Esophagus (tissue), 2 donors: ENCODE measurements around the gene BUD31. TPM values are rescaled to one million over a fixed set of nuclear protein-coding genes. Genes with fewer than 3 reads are reported as not detected.
"Not testable (repeated sequence)": the region's sequence is repeated elsewhere in the genome, so short reads cannot be mapped to it uniquely, and the experiment has no call there.

Experiments
- H3K27ac ChIP-seq, 2 donors: one replicate each; pipeline ENCODE4 v1.5.1; 2013; ENCODE audit warnings: low read depth in 2 of 2, mild to moderate bottlenecking in 2 of 2, inconsistent platforms in 1 of 2, low read length in 1 of 2, moderate library complexity in 1 of 2
- H3K27me3 ChIP-seq, 2 donors: one replicate each; pipeline ENCODE4 v1.6.1; 2013; ENCODE audit warnings: low read length in 2 of 2, control low read depth in 1 of 2, mild to moderate bottlenecking in 1 of 2; ENCODE audit not compliant: insufficient read depth in 2 of 2, control insufficient read depth in 1 of 2
- H3K36me3 ChIP-seq, 2 donors: one replicate each; pipeline ENCODE4 v1.6.1; 2013; ENCODE audit warnings: low read length in 1 of 2; ENCODE audit not compliant: control insufficient read depth in 2 of 2, insufficient read depth in 2 of 2
- H3K4me1 ChIP-seq, 2 donors: one replicate each; pipeline ENCODE4 v1.6.1; 2013; ENCODE audit warnings: low read length in 1 of 2; ENCODE audit not compliant: control insufficient read depth in 2 of 2, insufficient read depth in 2 of 2
- H3K4me3 ChIP-seq, 2 donors: one replicate each; pipeline ENCODE4 v1.5.1; 2013; ENCODE audit warnings: low read length in 2 of 2, mild to moderate bottlenecking in 2 of 2, low read depth in 1 of 2, moderate library complexity in 1 of 2
- H3K9me3 ChIP-seq, 2 donors: one replicate each; pipeline ENCODE4 v1.6.1; 2013; ENCODE audit warnings: mild to moderate bottlenecking in 2 of 2, low read depth in 1 of 2, low read length in 1 of 2, moderate library complexity in 1 of 2; ENCODE audit not compliant: control insufficient read depth in 2 of 2, insufficient read depth in 1 of 2
- WGBS, 2 donors: extraction: QIAGEN DNeasy Blood & Tissue Kit; methylation state at CpG; one replicate each; pipeline ENCODE4 v1.1.7; 2013; 5-methylcytosine and 5-hydroxymethylcytosine counted together
- polyA plus RNA-seq, 2 donors: library from polyadenylated mRNA; stranded (reverse); fragments of 200-250 nt; gene quantifications; one replicate each; pipeline ENCODE4 v1.2.3, GENCODE V29; 2013
- donor health status: healthy with polysubstance abuse.
- donor health status: Bipolar disorder and iron deficiency.

Gene BUD31
- polyA plus RNA-seq, 2 donors: 93.8 to 100 TPM

GRCh38 chr7:99380032-99380822 is 28.5 kb upstream of the BUD31 start:
- 49 to 53% methylated on average over 12 of the region's 12 CpGs for WGBS, 2 donors
- no peaks in the 10 kb centered on the region for H3K9me3 ChIP-seq
- peaks cover 8 to 16% of the 10 kb centered on the region in 2 donors for H3K4me1 ChIP-seq
- no peaks in the 10 kb centered on the region for H3K36me3 ChIP-seq
- no peaks in the 10 kb centered on the region for H3K27me3 ChIP-seq
- H3K27ac ChIP-seq: peak overlapping the region; percentile 71 to 93
- H3K4me3 ChIP-seq: peak overlapping the region in 1 of 2 donors; percentile 20

GRCh38 chr7:99380823-99381663 is 27.7 kb upstream of the BUD31 start:
- Histone ChIP-seq H3K27me3 (no peaks in the 10 kb centered on the region), H3K36me3 (no peaks in the 10 kb centered on the region), H3K9me3 (no peaks in the 10 kb centered on the region), H3K4me1 (peaks cover 8 to 13% of the 10 kb centered on the region in 2 donors), H3K4me3 (no peak overlapping the region), H3K27ac (peak overlapping the region; percentile 71 to 93)
- 55 to 61% methylated on average over 16 of the region's 16 CpGs for WGBS, 2 donors

- peaks cover 8 to 13% of the 10 kb centered on the region in 2 donors for H3K4me1 ChIP-seq
- 62 to 79% methylated on average over 7 of the region's 7 CpGs for WGBS, 2 donors
- H3K36me3 ChIP-seq: no peaks in the 10 kb centered on the region
- H3K4me3 ChIP-seq: no peak overlapping the region
- no peaks in the 10 kb centered on the region for H3K27me3 ChIP-seq
- H3K27ac ChIP-seq: no peak overlapping the region
- no peaks in the 10 kb centered on the region for H3K9me3 ChIP-seq
Measured at GRCh38 chr7:99381664-99382075, 27.1 kb upstream of the BUD31 start.

- no peak overlapping the region for H3K4me3 ChIP-seq
- 91 to 93% methylated on average over 10 of the region's 10 CpGs for WGBS, 2 donors
- H3K36me3 ChIP-seq: peaks cover 0 to 5% of the 10 kb centered on the region in 2 donors
- H3K9me3 ChIP-seq: no peaks in the 10 kb centered on the region
- peaks cover 8 to 13% of the 10 kb centered on the region in 2 donors for H3K4me1 ChIP-seq
- H3K27ac ChIP-seq: no peak overlapping the region
- H3K27me3 ChIP-seq: no peaks in the 10 kb centered on the region
Measured at GRCh38 chr7:99383203-99383602, 25.6 kb upstream of the BUD31 start.

- H3K4me1 ChIP-seq: peaks cover 8 to 13% of the 10 kb centered on the region in 2 donors
- no peak overlapping the region for H3K4me3 ChIP-seq
- no peak overlapping the region for H3K27ac ChIP-seq
- H3K36me3 ChIP-seq: peaks cover 0 to 6% of the 10 kb centered on the region in 2 donors
- no peaks in the 10 kb centered on the region for H3K27me3 ChIP-seq
- no peaks in the 10 kb centered on the region for H3K9me3 ChIP-seq
- 89 to 92% methylated on average over 13 of the region's 13 CpGs for WGBS, 2 donors
Measured at GRCh38 chr7:99383791-99384370, 24.9 kb upstream of the BUD31 start.

- H3K27me3 ChIP-seq: no peaks in the 10 kb centered on the region
- peaks cover 3 to 9% of the 10 kb centered on the region in 2 donors for H3K36me3 ChIP-seq
- peaks cover 5 to 13% of the 10 kb centered on the region in 2 donors for H3K4me1 ChIP-seq
- no peak overlapping the region for H3K4me3 ChIP-seq
- 85 to 86% methylated on average over 4 of the region's 4 CpGs for WGBS, 2 donors
- H3K27ac ChIP-seq: no peak overlapping the region
- no peaks in the 10 kb centered on the region for H3K9me3 ChIP-seq
Measured at GRCh38 chr7:99384523-99384922, 24.2 kb upstream of the BUD31 start.

- 72 to 82% methylated on average over 7 to 8 of the region's 8 CpGs for WGBS, 2 donors
- no peaks in the 10 kb centered on the region for H3K27me3 ChIP-seq
- H3K4me1 ChIP-seq: peaks cover 4 to 5% of the 10 kb centered on the region in 2 donors
- H3K4me3 ChIP-seq: no peak overlapping the region
- no peaks in the 10 kb centered on the region for H3K9me3 ChIP-seq
- H3K27ac ChIP-seq: no peak overlapping the region
- peaks cover 5 to 13% of the 10 kb centered on the region in 2 donors for H3K36me3 ChIP-seq
Measured at GRCh38 chr7:99385564-99385963, 23.2 kb upstream of the BUD31 start.

- Histone ChIP-seq H3K27me3 (no peaks in the 10 kb centered on the region), H3K9me3 (no peaks in the 10 kb centered on the region), H3K36me3 (peaks cover 5 to 22% of the 10 kb centered on the region in 2 donors), H3K27ac (no peak overlapping the region), H3K4me3 (no peak overlapping the region), H3K4me1 (no peaks in the 10 kb centered on the region)
- WGBS, 2 donors: 87 to 93% methylated on average over 9 of the region's 9 CpGs
Measured at GRCh38 chr7:99386584-99387238, 22.1 kb upstream of the BUD31 start.

- WGBS, 2 donors: 94 to 95% methylated on average over 14 of the region's 14 CpGs
- H3K36me3 ChIP-seq: peaks cover 5 to 22% of the 10 kb centered on the region in 2 donors
- not testable (repeated sequence) for H3K27me3 ChIP-seq, H3K27ac ChIP-seq, H3K9me3 ChIP-seq, H3K4me3 ChIP-seq, H3K4me1 ChIP-seq
Measured at GRCh38 chr7:99387239-99387635, 21.5 kb upstream of the BUD31 start.
